Femur (tissue), 1 donor: Measurements from ENCODE around the gene AGT.
"Not testable (repeated sequence)": the region's sequence is repeated elsewhere in the genome, so short reads cannot be mapped to it uniquely, and the experiment has no call there.

Source experiments
- DNase-seq: peaks from one replicate; pipeline ENCODE4 v3.0.0-alpha.2; 2017

Gene AGT

GRCh38 chr1:230743899-230744298 lies 30.0 kb upstream of the AGT start:
- no peak for DNase-seq

GRCh38 chr1:230739564-230740290 lies 25.8 kb upstream of the AGT start:
- DNase-seq: no peak

GRCh38 chr1:230737622-230738262 lies 23.8 kb upstream of the AGT start:
- DNase-seq: no peak

GRCh38 chr1:230735447-230735846 lies 21.5 kb upstream of the AGT start:
- DNase-seq: no peak

GRCh38 chr1:230730977-230731376 lies 17.1 kb upstream of the AGT start:
- DNase-seq: no peak

GRCh38 chr1:230728710-230729392 lies 14.9 kb upstream of the AGT start:
- no peak for DNase-seq

- no peak for DNase-seq
These were observed 11.5 kb upstream of the AGT start for GRCh38 chr1:230725256-230726012.

GRCh38 chr1:230721849-230722522 lies 8.1 kb upstream of the AGT start:
- not testable (repeated sequence) for DNase-seq

- no peak for DNase-seq
These were observed 3.3 kb upstream of the AGT start for GRCh38 chr1:230717251-230717650.

- DNase-seq: not testable (repeated sequence)
These were observed 2.5 kb upstream of the AGT start for GRCh38 chr1:230716453-230716852.

GRCh38 chr1:230715510-230715909 lies 1.6 kb upstream of the AGT start:
- DNase-seq: no peak

GRCh38 chr1:230713547-230713914 lies 391 bp downstream of the AGT start:
- DNase-seq: no peak

- no peak for DNase-seq
These were observed 784 bp downstream of the AGT start for GRCh38 chr1:230713138-230713537.

GRCh38 chr1:230712470-230712942 lies 1.4 kb downstream of the AGT start:
- DNase-seq: no peak

- DNase-seq: no peak
These were observed 2.7 kb downstream of the AGT start for GRCh38 chr1:230711245-230711644.

- DNase-seq: no peak
These were observed 3.4 kb downstream of the AGT start for GRCh38 chr1:230710543-230710904.

GRCh38 chr1:230709619-230710542 lies 4.0 kb downstream of the AGT start:
- no peak for DNase-seq

GRCh38 chr1:230708631-230709580 lies 5.0 kb downstream of the AGT start:
- no peak for DNase-seq

GRCh38 chr1:230707732-230708630 lies 5.9 kb downstream of the AGT start:
- no peak for DNase-seq
